HCT116 (cell line): ENCODE measurements around the gene OTOP3.
A peak's percentile ranks its signal among the peaks of the same experiment; 100 is the strongest.

Experiments used
- POLR2AphosphoS5 ChIP-seq: IDR thresholded peaks from 2 replicates; pipeline ENCODE4 v1.6.1; 2011; ENCODE audit warnings: mild to moderate bottlenecking, low read depth, low read length, moderate library complexity
- TF ChIP-seq, protein P1 (sequence below), 3 experiments: fragments of 200-600 bp in 1 of 3; sonication (generic) in 1 of 3; IDR thresholded peaks in 2 of 3; conservative IDR thresholded peaks in 1 of 3; 2 replicates each; pipeline ENCODE4 v1.5.1; 2012 to 2017; ENCODE audit warnings: low read depth in 2 of 3, low read length in 2 of 3, antibody characterized with exemption in 1 of 3, borderline replicate concordance in 1 of 3, control low read depth in 1 of 3, mild to moderate bottlenecking in 1 of 3, mixed read lengths in 1 of 3, mixed run types in 1 of 3, moderate library complexity in 1 of 3; ENCODE audit not compliant: insufficient read depth in 1 of 3

DNA sequence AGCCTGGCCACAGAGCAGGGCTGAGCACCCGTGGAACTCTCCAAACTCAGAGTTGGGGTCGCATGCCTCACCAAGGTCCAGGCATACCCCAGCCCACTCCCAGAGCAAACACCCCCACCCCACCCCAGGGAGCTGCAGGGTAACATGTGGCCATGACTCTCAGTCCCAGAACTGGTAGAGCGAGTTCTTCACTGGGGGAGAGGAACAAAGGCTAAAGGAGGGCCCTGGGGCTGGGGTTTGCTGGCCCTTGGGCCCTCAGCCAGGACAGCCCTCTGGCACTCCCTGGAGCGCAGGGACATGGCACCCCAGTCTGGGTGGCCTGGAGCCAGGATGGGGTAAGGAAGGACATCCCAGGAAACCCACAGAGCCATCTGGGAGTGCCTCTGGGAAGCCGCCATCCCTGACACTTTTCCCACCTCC is 32.7 kb downstream of the OTOP3 start:
- TF ChIP-seq, protein P1, sequence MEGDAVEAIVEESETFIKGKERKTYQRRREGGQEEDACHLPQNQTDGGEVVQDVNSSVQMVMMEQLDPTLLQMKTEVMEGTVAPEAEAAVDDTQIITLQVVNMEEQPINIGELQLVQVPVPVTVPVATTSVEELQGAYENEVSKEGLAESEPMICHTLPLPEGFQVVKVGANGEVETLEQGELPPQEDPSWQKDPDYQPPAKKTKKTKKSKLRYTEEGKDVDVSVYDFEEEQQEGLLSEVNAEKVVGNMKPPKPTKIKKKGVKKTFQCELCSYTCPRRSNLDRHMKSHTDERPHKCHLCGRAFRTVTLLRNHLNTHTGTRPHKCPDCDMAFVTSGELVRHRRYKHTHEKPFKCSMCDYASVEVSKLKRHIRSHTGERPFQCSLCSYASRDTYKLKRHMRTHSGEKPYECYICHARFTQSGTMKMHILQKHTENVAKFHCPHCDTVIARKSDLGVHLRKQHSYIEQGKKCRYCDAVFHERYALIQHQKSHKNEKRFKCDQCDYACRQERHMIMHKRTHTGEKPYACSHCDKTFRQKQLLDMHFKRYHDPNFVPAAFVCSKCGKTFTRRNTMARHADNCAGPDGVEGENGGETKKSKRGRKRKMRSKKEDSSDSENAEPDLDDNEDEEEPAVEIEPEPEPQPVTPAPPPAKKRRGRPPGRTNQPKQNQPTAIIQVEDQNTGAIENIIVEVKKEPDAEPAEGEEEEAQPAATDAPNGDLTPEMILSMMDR (IDR thresholded peaks at IDR 0.05 in 2 of 3, conservative IDR thresholded peaks at IDR 0.05 in 1 of 3; ENCODE audit: borderline replicate concordance in 1 of 3, insufficient read depth in 1 of 3, low read depth in 2 of 3, low read length in 2 of 3), result no peak
- TF ChIP-seq POLR2AphosphoS5, result peak; percentile 23; the same call in 1 of the 2 replicates
